ENCODE measurements around the gene MAP3K12.

DNA sequence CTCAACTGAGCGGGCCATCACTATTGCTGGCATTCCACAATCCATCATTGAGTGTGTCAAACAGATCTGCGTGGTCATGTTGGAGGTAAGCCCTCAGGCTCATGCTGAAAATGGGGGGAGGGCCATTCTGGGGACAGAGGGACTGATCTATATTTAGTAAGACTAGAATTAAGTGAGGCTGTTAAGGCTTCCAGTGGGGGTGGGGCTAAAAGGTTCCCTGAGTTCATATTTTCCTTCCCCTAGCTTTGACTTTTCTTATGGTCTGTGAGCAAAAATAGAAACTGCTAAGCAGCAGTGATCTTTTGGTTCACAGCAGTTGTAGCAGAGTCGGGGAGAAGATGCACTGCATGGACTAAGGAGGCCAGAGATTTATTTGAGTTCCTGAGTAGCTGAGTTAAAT lies 38.2 kb downstream of the MAP3K12 start:
- TF ChIP-seq, protein P1, sequence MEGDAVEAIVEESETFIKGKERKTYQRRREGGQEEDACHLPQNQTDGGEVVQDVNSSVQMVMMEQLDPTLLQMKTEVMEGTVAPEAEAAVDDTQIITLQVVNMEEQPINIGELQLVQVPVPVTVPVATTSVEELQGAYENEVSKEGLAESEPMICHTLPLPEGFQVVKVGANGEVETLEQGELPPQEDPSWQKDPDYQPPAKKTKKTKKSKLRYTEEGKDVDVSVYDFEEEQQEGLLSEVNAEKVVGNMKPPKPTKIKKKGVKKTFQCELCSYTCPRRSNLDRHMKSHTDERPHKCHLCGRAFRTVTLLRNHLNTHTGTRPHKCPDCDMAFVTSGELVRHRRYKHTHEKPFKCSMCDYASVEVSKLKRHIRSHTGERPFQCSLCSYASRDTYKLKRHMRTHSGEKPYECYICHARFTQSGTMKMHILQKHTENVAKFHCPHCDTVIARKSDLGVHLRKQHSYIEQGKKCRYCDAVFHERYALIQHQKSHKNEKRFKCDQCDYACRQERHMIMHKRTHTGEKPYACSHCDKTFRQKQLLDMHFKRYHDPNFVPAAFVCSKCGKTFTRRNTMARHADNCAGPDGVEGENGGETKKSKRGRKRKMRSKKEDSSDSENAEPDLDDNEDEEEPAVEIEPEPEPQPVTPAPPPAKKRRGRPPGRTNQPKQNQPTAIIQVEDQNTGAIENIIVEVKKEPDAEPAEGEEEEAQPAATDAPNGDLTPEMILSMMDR (IDR thresholded peaks at IDR 0.05; ENCODE audit: poor library complexity), result no peak
- TF ChIP-seq EZH2 (IDR thresholded peaks at IDR 0.05; ENCODE audit: borderline replicate concordance) (no peak), EZH2phosphoT487 (IDR thresholded peaks at IDR 0.05; ENCODE audit: low read depth, severe bottlenecking, unreplicated experiment) (no peak)

Measured in hepatocyte (in vitro differentiated cells).